Stomach (tissue), 4 donors: Measurements from ENCODE around the gene SNAP25.

ENCODE experiments used
- POLR2A ChIP-seq, 4 donors: fragments of 450-650 bp; IDR thresholded peaks; one replicate each; pipeline ENCODE4 v1.6.1; 2016; ENCODE audit warnings: antibody characterized with exemption in 4 of 4, control low read depth in 2 of 4, mild to moderate bottlenecking in 1 of 4, moderate library complexity in 1 of 4
- TF ChIP-seq, protein P1 (sequence below), 7 experiments: fragments of 450-650 bp in 4 of 7; fragments of 200-600 bp in 3 of 7; sonication (generic) in 3 of 7; IDR thresholded peaks; one replicate each; pipeline ENCODE4 v1.5.1; 2016 to 2019; ENCODE audit warnings: antibody characterized with exemption in 7 of 7, control low read depth in 2 of 7, mild to moderate bottlenecking in 1 of 7

DNA sequence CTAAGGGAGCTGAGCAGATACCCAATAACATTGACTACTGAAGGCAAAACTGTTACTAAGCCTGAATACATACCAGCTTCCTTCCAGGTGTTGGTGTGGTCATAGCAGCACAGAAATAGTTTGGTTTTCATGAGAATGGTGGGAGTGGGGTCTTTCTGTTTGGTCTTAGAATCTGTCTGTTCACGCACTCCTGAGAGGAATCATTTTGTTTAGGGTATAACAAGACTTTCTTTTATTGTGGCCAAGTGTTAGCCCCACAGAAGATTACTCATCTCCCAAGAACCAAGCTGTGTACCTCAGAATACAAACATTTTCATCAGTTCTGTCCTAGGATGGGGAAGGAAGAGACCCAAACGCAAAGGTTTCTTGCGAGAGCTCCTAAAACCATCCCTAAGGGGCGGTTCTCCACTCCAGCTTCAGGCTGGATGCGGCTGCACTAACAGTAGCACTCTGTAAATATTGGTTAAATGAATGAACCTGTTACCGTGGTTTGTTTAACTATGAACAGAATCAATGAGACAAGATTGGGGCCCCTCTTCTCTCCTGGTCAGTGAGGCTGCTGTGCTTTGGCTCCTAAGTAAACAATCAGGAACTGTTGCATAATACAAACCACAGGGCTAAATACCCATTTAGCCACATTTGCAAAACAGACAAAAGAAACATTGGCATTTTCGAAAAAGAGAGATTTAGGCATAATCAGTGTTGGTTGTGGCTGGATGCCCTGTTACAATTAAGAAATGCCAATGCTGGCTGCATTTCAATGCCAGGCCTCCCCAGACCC is 44.9 kb downstream of the SNAP25 start:
- TF ChIP-seq, protein P1, sequence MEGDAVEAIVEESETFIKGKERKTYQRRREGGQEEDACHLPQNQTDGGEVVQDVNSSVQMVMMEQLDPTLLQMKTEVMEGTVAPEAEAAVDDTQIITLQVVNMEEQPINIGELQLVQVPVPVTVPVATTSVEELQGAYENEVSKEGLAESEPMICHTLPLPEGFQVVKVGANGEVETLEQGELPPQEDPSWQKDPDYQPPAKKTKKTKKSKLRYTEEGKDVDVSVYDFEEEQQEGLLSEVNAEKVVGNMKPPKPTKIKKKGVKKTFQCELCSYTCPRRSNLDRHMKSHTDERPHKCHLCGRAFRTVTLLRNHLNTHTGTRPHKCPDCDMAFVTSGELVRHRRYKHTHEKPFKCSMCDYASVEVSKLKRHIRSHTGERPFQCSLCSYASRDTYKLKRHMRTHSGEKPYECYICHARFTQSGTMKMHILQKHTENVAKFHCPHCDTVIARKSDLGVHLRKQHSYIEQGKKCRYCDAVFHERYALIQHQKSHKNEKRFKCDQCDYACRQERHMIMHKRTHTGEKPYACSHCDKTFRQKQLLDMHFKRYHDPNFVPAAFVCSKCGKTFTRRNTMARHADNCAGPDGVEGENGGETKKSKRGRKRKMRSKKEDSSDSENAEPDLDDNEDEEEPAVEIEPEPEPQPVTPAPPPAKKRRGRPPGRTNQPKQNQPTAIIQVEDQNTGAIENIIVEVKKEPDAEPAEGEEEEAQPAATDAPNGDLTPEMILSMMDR (IDR thresholded peaks at IDR 0.05), result no peak
- TF ChIP-seq POLR2A (IDR thresholded peaks at IDR 0.05), result no peak
